ENCODE results near the gene PRKN. TPM values are rescaled to one million over a fixed set of nuclear protein-coding genes. Genes with fewer than 3 reads are reported as not detected.
A peak's percentile ranks its signal among the peaks of the same experiment; 100 is the strongest.
"Not testable (repeated sequence)": the region's sequence is repeated elsewhere in the genome, so short reads cannot be mapped to it uniquely, and the experiment has no call there.

The PRKN gene
- total and polyA plus RNA-seq, 3 experiments from 2014 or later, result 0.22 to 1.0 (median 0.55) TPM

DNA sequence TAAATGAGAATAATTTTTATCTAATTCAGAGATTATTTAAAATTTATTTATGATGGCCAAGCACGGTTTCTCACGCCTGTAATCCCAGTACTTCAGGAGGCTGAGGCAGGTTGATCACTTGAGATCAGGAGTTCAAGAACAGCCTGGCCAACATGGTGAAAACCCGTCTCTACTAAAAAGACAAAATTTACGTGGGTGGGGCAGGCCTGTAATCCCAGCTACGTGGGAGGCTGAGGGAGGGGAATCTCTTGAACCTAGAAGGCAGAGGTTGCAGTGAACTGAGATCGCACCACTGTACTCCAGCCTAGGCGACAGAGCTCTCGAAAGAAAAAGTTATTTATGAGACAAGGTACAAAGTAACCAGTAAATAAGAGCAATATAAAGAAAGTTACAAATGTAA lies 1394.2 kb downstream of the PRKN start:
- H3K36me3 Mint-ChIP-seq, result no peaks in the 10 kb centered on the region
- no peak overlapping the region for H3K4me3 Mint-ChIP-seq
- DNase-seq, result no peak
- H3K27ac Mint-ChIP-seq, result no peak overlapping the region
- Histone ChIP-seq H3K4me3 (ENCODE audit: low read length) (no peak overlapping the region), H3K27ac (ENCODE audit: low read depth, low read length) (no peak overlapping the region), H3K9me3 (ENCODE audit: low read length) (no peaks in the 10 kb centered on the region), H3K36me3 (ENCODE audit: insufficient read depth, low read length) (no peaks in the 10 kb centered on the region), H3K27me3 (ENCODE audit: insufficient read depth, low read length, poor library complexity, severe bottlenecking) (no peaks in the 10 kb centered on the region), H3K4me1 (ENCODE audit: insufficient read depth, low read length) (no peaks in the 10 kb centered on the region)
- peaks cover 0 to 6% of the 10 kb centered on the region in 2 donors for H3K27me3 Mint-ChIP-seq
- H3K4me1 Mint-ChIP-seq, result no peaks in the 10 kb centered on the region
- CTCF ChIA-PET, result no interaction called here
- no peaks in the 10 kb centered on the region for H3K9me3 Mint-ChIP-seq
- POLR2A ChIA-PET, result no interaction called here

DNA sequence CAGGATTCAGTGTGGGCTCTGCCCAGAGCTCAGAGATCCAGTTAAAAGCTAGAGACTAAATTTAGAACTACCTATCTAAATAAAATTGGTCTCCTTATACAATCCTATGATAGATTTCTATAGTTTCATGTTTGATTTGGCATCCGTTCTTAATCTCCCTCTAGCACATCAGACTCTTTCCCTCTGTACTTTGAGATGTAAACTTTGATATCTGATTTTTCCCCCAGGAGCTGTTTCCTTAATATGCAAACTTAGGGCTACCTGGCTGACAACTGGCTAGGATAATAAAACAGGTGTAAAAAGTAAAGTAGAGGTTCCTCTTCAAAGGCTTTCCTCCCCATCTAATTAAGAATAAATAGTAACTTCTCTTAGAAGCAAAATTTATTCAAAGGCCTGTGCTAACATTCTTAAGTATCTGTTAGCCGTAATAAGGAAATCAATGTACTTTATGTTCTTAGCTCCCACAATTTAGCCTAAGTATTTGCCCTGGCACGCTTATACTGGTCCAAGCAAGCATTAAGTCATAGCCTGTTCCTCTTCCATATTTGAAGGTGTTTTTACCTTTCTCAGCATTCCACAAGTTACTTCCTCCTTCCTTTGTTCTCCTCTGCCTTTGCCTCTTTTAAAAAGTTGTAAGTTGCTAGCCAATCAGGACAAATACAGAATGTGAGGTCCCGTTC lies 1396.0 kb downstream of the PRKN start:
- H3K4me3 Mint-ChIP-seq; H3K27ac ChIP-seq (ENCODE audit: low read depth, low read length); H3K27ac Mint-ChIP-seq; DNase-seq; CTCF ChIA-PET; H3K4me3 ChIP-seq (ENCODE audit: low read length); H3K4me1 Mint-ChIP-seq; H3K27me3 ChIP-seq (ENCODE audit: insufficient read depth, low read length, poor library complexity, severe bottlenecking); H3K4me1 ChIP-seq (ENCODE audit: insufficient read depth, low read length); H3K9me3 ChIP-seq (ENCODE audit: low read length); H3K27me3 Mint-ChIP-seq; H3K9me3 Mint-ChIP-seq; POLR2A ChIA-PET; H3K36me3 Mint-ChIP-seq; H3K36me3 ChIP-seq (ENCODE audit: insufficient read depth, low read length): not testable (repeated sequence)

DNA sequence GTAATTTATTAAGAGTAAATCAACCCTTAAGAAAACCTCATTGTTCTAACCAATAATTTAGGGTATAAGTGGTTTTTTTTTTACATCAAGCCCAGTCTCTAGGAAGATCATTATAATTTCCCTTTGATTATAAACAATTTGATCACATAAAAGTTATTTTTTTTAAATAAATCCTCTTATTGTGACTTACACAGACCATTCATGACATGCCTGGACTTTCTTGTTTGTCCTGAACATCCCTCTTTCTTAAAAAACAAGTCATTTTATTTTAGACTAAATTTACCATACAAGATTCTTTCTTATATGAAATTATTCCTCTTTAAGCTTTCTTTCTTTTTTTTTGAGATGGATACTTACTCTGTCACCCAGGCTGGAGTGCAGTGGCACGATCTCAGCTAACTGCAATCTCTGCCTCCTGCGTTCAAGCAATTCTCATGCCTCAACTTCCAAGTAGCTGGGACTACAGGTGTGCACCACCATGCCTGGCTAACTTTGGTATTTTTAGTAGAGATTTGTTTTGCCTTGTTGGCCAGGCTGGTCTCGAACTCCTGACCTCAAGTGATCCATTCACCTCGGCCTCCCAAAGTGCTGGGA lies 1400.1 kb downstream of the PRKN start:
- H3K36me3 ChIP-seq (ENCODE audit: insufficient read depth, low read length), result no peaks in the 10 kb centered on the region
- Mint-ChIP-seq H3K9me3 (peaks cover 0 to 7% (median 3%) of the 10 kb centered on the region in 5 donors), H3K4me1 (no peaks in the 10 kb centered on the region), H3K27me3 (peaks cover 0 to 9% of the 10 kb centered on the region in 2 donors), H3K27ac (no peak overlapping the region), H3K36me3 (peaks cover 0 to 13% (median 0%) of the 10 kb centered on the region in 3 donors), H3K4me3 (no peak overlapping the region)
- no peaks in the 10 kb centered on the region for H3K9me3 ChIP-seq (ENCODE audit: low read length)
- POLR2A ChIA-PET, result no interaction called here
- H3K27ac ChIP-seq (ENCODE audit: low read depth, low read length), result no peak overlapping the region
- H3K4me1 ChIP-seq (ENCODE audit: insufficient read depth, low read length), result no peaks in the 10 kb centered on the region
- CTCF ChIA-PET, result no interaction called here
- no peak overlapping the region for H3K4me3 ChIP-seq (ENCODE audit: low read length)
- no peak for DNase-seq
- H3K27me3 ChIP-seq (ENCODE audit: insufficient read depth, low read length, poor library complexity, severe bottlenecking), result no peaks in the 10 kb centered on the region

DNA sequence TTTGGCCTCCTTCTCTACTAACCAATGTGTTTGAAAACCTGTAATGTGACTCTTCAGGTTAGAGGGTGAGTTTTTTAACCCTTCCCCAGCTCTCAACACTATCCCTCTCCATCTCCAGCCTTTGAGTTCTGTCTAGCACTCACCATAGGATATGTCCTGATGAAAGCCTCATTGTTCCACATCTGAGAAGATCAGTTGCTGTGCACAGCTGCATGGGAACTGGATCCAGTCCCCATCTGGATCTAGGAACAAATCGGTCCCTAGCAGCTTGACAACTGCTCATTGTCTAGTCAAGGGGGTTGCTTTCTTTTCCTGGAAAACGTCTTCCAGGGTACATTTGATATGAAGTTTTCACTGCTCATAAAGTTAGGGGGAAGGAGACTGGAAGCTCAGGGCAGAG lies 1408.3 kb downstream of the PRKN start:
- ChIA-PET POLR2A (no interaction called here), CTCF (no interaction called here)
- no peak overlapping the region for H3K4me3 Mint-ChIP-seq
- no peaks in the 10 kb centered on the region for H3K36me3 ChIP-seq (ENCODE audit: insufficient read depth, low read length)
- no peak overlapping the region for H3K27ac Mint-ChIP-seq
- peaks cover 0 to 3% (median 2%) of the 10 kb centered on the region in 5 donors for H3K9me3 Mint-ChIP-seq
- no peak for DNase-seq
- peaks cover 0 to 20% of the 10 kb centered on the region in 2 donors for H3K27me3 Mint-ChIP-seq
- no peaks in the 10 kb centered on the region for H3K4me1 Mint-ChIP-seq
- no peaks in the 10 kb centered on the region for H3K9me3 ChIP-seq (ENCODE audit: low read length)
- H3K4me1 ChIP-seq (ENCODE audit: insufficient read depth, low read length), result no peaks in the 10 kb centered on the region
- H3K27me3 ChIP-seq (ENCODE audit: insufficient read depth, low read length, poor library complexity, severe bottlenecking), result no peaks in the 10 kb centered on the region
- no peak overlapping the region for H3K4me3 ChIP-seq (ENCODE audit: low read length)
- H3K36me3 Mint-ChIP-seq, result peaks cover 0 to 5% (median 0%) of the 10 kb centered on the region in 3 donors
- no peak overlapping the region for H3K27ac ChIP-seq (ENCODE audit: low read depth, low read length)

DNA sequence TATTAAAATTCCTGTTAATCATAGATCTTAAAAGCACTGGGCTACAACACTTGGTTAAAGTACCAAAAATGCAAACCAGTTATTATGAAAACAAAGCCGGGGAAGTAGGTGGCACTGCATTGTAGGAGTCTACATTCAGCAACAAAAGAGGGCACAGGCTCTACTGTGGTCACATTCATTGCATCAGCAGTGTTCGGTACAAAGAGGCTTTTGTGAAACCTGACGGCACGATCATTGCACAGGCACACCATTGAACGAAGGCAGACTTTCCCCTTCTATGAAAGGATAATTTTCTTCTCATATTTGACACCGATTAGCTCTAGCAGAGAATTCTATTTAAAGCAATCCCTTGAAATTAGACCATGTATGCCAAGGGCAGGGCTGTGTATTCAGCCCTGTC lies 1409.1 kb downstream of the PRKN start:
- DNase-seq, result no peak
- Mint-ChIP-seq H3K27me3 (peaks cover 0 to 20% of the 10 kb centered on the region in 2 donors), H3K4me3 (no peak overlapping the region), H3K27ac (no peak overlapping the region), H3K9me3 (peaks cover 0 to 3% (median 2%) of the 10 kb centered on the region in 5 donors), H3K4me1 (no peaks in the 10 kb centered on the region), H3K36me3 (peaks cover 0 to 5% (median 0%) of the 10 kb centered on the region in 3 donors)
- Histone ChIP-seq H3K4me1 (ENCODE audit: insufficient read depth, low read length) (no peaks in the 10 kb centered on the region), H3K4me3 (ENCODE audit: low read length) (no peak overlapping the region), H3K36me3 (ENCODE audit: insufficient read depth, low read length) (no peaks in the 10 kb centered on the region), H3K27me3 (ENCODE audit: insufficient read depth, low read length, poor library complexity, severe bottlenecking) (no peaks in the 10 kb centered on the region), H3K27ac (ENCODE audit: low read depth, low read length) (no peak overlapping the region), H3K9me3 (ENCODE audit: low read length) (no peaks in the 10 kb centered on the region)
- POLR2A ChIA-PET, result no interaction called here
- CTCF ChIA-PET, result no interaction called here

DNA sequence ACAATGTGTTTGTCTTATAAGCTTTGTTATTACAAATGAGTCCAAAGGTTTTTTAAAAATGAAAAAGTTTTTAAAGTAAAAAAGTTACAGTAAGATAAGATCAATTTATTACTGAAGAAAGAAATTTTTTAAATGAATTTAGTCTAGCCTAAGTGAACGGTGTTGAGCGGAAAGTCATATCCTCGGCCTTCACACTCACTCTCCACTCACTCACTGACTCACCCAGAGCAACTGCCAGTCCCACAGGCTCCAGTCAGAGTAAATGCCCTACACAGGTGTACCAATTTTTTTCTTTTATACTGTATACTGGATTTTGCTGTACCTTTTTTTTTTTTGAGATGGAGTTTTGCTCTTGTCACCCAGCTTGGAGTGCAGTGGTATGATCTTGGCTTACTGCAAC lies 1411.0 kb downstream of the PRKN start:
- no peak overlapping the region for H3K27ac ChIP-seq (ENCODE audit: low read depth, low read length)
- CTCF ChIA-PET, result no interaction called here
- POLR2A ChIA-PET, result no interaction called here

DNA sequence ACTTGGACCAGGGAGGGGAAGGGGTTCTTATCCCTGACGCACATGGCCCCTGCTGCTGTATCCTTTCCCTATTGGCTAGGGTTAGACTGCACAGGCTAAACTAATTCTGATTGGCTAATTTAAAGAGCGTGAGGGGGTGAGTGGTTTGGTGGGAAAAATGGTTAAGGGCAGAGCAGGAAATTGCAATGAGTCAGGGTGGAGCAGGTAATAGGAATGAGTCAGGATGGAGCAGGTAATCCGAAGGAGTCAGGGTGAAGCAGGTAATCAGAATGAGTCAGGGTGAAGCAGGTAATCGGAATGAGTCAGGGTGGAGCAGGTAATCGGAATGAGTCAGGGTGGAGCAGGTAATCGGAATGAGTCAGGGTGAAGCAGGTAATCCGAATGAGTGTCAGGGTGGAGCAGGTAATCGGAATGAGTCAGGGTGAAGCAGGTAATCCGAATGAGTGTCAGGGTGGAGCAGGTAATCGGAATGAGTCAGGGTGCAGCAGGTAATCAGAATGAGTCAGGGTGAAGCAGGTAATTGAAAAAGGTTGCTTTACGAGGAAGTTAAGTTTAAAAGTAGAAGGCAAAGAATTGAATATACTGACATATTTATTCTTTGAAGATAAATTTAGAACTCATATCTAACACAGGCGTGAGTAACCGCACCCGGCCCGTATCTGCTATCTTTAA lies 1412.2 kb downstream of the PRKN start:
- DNase-seq; CTCF ChIA-PET; H3K27me3 ChIP-seq (ENCODE audit: insufficient read depth, low read length, poor library complexity, severe bottlenecking); H3K4me3 ChIP-seq (ENCODE audit: low read length); H3K4me3 Mint-ChIP-seq; H3K4me1 ChIP-seq (ENCODE audit: insufficient read depth, low read length); H3K27ac Mint-ChIP-seq; POLR2A ChIA-PET; H3K9me3 ChIP-seq (ENCODE audit: low read length); H3K9me3 Mint-ChIP-seq; H3K27ac ChIP-seq (ENCODE audit: low read depth, low read length); H3K4me1 Mint-ChIP-seq; H3K27me3 Mint-ChIP-seq; H3K36me3 Mint-ChIP-seq; H3K36me3 ChIP-seq (ENCODE audit: insufficient read depth, low read length): not testable (repeated sequence)

More for the DNA sequence above, 1411.0 kb downstream of the PRKN start:
- no peaks in the 10 kb centered on the region for H3K4me1 Mint-ChIP-seq
- H3K4me3 ChIP-seq (ENCODE audit: low read length), result no peak overlapping the region
- no peaks in the 10 kb centered on the region for H3K36me3 ChIP-seq (ENCODE audit: insufficient read depth, low read length)
- no peaks in the 10 kb centered on the region for H3K4me1 ChIP-seq (ENCODE audit: insufficient read depth, low read length)
- no peak for DNase-seq
- H3K9me3 ChIP-seq (ENCODE audit: low read length), result no peaks in the 10 kb centered on the region
- no peaks in the 10 kb centered on the region for H3K27me3 ChIP-seq (ENCODE audit: insufficient read depth, low read length, poor library complexity, severe bottlenecking)
- H3K27ac Mint-ChIP-seq, result no peak overlapping the region
- H3K9me3 Mint-ChIP-seq, result peaks cover 0 to 3% (median 2%) of the 10 kb centered on the region in 5 donors
- peaks cover 0 to 10% of the 10 kb centered on the region in 2 donors for H3K27me3 Mint-ChIP-seq
- H3K36me3 Mint-ChIP-seq, result no peaks in the 10 kb centered on the region
- no peak overlapping the region for H3K4me3 Mint-ChIP-seq

DNA sequence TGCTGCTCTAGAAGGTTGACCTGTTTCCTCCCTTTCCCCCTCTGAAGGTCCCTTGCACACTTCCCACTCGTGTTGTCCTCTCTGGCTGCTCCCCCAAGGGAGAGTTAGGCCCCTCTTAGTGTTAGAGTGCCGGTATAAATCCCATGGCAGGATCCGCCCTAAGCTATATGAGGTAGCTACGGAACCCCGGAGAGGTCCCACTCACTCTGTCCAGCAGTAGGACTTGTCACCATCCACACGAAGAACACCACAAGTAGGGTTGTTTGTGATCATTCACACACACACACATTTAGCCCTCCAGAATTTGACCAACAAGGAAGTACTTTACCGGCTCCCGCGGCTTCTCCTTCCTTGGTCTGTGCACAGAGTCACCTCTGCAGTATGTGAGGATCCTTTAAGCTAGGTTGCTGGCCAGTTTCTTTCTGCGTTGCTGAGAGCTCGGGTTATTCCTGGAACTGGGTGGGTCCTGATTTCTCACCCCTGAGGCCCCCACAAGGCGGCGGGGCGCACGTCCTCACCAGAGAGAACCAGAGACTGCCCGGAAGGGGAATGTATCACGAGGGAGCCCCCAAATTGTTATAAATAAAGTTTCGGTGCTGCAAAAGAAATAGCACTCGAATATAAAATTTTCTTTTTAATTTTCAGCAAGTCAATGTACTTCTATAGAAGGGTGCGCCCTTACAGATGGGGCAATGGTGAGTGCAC lies 1412.9 kb downstream of the PRKN start:
- H3K9me3 Mint-ChIP-seq, CTCF ChIA-PET: not testable (repeated sequence)
- H3K27ac Mint-ChIP-seq, result peak overlapping the region in 1 of 8 donors; percentile 49

More for the DNA sequence above, 1412.9 kb downstream of the PRKN start:
- H3K36me3 ChIP-seq (ENCODE audit: insufficient read depth, low read length); H3K4me1 ChIP-seq (ENCODE audit: insufficient read depth, low read length); POLR2A ChIA-PET; H3K4me1 Mint-ChIP-seq; DNase-seq; H3K4me3 Mint-ChIP-seq; H3K9me3 ChIP-seq (ENCODE audit: low read length); H3K36me3 Mint-ChIP-seq; H3K4me3 ChIP-seq (ENCODE audit: low read length); H3K27me3 ChIP-seq (ENCODE audit: insufficient read depth, low read length, poor library complexity, severe bottlenecking); H3K27me3 Mint-ChIP-seq: not testable (repeated sequence)
- peak overlapping the region; percentile 31 for H3K27ac ChIP-seq (ENCODE audit: low read depth, low read length)
